ENCODE results near the gene TAF1D. TPM values are rescaled to one million over a fixed set of nuclear protein-coding genes. Genes with fewer than 3 reads are reported as not detected.

The TAF1D gene, protein sequence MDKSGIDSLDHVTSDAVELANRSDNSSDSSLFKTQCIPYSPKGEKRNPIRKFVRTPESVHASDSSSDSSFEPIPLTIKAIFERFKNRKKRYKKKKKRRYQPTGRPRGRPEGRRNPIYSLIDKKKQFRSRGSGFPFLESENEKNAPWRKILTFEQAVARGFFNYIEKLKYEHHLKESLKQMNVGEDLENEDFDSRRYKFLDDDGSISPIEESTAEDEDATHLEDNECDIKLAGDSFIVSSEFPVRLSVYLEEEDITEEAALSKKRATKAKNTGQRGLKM
- total RNA-seq (10 to 100 TPM; 53.7 to 84.7 (median 79.2) TPM), polyA plus RNA-seq (100 to 1,000 TPM; 100 to 151 (median 111) TPM)
- long read RNA-seq, donor 1, partial matches to known transcripts: 3 of 13 reads
- long read RNA-seq, donor 1, other reads (novel, unspliced or antisense): 8 of 13 reads
- long read RNA-seq, donor 2, partial matches to known transcripts: 12 of 29 reads
- long read RNA-seq, donor 2, other reads (novel, unspliced or antisense): 11 of 29 reads

DNA sequence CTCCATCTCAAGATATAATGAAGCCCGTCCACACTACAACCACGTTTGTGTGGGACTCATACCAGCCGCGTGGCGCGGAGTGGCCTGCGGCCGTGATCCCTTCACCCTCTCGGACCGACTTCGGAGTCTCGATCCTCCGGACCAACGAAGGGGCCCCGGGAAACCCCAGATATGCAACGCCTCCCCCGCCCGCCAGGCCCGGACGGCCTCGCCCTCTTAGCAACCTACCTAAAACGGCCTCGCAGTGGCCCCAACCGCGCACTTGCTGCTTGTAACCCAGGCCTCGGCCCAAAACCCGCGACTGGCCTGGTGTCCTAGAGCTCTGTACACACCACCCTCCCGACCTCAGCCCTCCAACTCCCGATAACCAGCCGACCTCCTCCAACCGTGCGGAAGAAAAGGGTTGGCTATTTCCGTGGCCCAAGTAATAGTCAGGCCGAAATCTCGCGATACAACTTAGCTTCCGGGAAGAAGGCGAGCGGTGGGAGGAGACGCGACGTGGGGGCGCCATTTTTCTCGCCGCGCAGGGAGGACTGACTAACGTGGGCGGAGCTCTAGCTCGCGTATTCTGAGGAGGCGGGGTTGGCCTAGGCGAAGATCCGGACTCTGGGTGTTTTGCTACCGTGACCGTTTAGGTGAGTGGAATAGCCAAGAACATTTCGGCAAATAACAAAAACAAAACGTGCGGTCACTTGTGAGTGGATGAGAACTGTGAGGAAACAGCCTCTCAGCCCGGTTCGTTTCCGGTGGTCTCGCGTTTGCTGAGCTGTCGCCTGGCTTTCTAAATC, at the start of gene TAF1D, which contains the start of gene C11orf54:
Gene TAF1D (minus strand): TSS at position 402 of the 788 bp plus-strand sequence. CDS start 2,191 bp downstream, outside the sequence.
Gene C11orf54 (plus strand): TSS at position 579 of the 788 bp plus-strand sequence. CDS start 5,722 bp downstream, outside the sequence.
- Histone ChIP-seq H3K27ac (peak within 1 kb of the TSS; percentile 95), H3K4me3 (peak within 1 kb of the TSS; percentile 88), H3K36me3 (ENCODE audit: insufficient read depth in 1 of 2, low read depth in 1 of 2) (peaks cover 2 to 55% of the 10 kb centered on the region in 2 donors), H3K9me3 (no peaks in the 10 kb centered on the region), H3K27me3 (ENCODE audit: insufficient read depth in 3 of 3, low read length in 2 of 3) (no peaks in the 10 kb centered on the region), H3K4me1 (peaks cover 40% of the 10 kb centered on the region)
- 0 to 1% (median 0%) methylated on average over 65 of the region's 65 CpGs for WGBS, 3 donors
- ATAC-seq (peak; percentile 94 to 96 (median 96)), DNase-seq (peak; percentile 97 to 99)
- TF ChIP-seq, protein P1, sequence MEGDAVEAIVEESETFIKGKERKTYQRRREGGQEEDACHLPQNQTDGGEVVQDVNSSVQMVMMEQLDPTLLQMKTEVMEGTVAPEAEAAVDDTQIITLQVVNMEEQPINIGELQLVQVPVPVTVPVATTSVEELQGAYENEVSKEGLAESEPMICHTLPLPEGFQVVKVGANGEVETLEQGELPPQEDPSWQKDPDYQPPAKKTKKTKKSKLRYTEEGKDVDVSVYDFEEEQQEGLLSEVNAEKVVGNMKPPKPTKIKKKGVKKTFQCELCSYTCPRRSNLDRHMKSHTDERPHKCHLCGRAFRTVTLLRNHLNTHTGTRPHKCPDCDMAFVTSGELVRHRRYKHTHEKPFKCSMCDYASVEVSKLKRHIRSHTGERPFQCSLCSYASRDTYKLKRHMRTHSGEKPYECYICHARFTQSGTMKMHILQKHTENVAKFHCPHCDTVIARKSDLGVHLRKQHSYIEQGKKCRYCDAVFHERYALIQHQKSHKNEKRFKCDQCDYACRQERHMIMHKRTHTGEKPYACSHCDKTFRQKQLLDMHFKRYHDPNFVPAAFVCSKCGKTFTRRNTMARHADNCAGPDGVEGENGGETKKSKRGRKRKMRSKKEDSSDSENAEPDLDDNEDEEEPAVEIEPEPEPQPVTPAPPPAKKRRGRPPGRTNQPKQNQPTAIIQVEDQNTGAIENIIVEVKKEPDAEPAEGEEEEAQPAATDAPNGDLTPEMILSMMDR (IDR thresholded peaks at IDR 0.05): no peak
- intact Hi-C loops (cut with DNase I): loop anchor here (2.0 to 5.0 kb wide), 2 partner anchors 41 to 44 kb away; partner anchors contain the start of gene MED17 (in 2 of the 2)

DNA sequence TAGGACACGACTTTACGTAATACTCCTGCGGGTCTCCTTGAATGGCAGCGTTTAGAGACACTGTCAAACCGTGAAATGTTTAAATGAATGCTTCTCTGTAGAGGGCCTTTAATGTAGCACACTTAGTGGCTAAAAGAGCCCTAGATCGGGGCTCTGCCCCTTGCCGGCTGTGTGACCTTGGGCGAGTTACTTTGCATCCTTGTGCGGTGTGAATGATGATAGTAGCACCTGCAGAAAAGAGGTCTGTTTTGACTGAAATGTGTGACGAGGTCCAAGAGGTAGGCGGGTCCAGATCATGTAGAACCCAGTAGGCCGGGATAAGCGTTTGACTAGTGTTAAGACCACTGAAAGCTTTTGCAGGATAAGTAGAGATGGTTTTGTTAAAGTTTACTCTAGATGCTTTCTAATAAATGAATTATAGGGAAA, 43.7 kb upstream of the TAF1D start:
- Histone ChIP-seq H3K27me3 (ENCODE audit: insufficient read depth in 3 of 3, low read length in 2 of 3) (no peaks in the 10 kb centered on the region), H3K4me1 (peaks cover 33% of the 10 kb centered on the region), H3K9me3 (no peaks in the 10 kb centered on the region), H3K4me3 (peak overlapping the region; percentile 94), H3K36me3 (ENCODE audit: insufficient read depth in 1 of 2, low read depth in 1 of 2) (peaks cover 0 to 26% of the 10 kb centered on the region in 2 donors), H3K27ac (peak overlapping the region; percentile 88)
- WGBS, 3 donors: 1% methylated on average over 13 of the region's 13 CpGs
- no peak for DNase-seq
- TF ChIP-seq, protein P1 (IDR thresholded peaks at IDR 0.05): no peak
- intact Hi-C loops (cut with DNase I): loop anchor here (2.0 to 5.0 kb wide), 2 partner anchors 43 to 44 kb away; partner anchors contain the start of genes C11orf54 (in 2 of the 2) and TAF1D (in 2 of the 2)
- peak in 2 of 4 donors; percentile 1 to 7 for ATAC-seq

DNA sequence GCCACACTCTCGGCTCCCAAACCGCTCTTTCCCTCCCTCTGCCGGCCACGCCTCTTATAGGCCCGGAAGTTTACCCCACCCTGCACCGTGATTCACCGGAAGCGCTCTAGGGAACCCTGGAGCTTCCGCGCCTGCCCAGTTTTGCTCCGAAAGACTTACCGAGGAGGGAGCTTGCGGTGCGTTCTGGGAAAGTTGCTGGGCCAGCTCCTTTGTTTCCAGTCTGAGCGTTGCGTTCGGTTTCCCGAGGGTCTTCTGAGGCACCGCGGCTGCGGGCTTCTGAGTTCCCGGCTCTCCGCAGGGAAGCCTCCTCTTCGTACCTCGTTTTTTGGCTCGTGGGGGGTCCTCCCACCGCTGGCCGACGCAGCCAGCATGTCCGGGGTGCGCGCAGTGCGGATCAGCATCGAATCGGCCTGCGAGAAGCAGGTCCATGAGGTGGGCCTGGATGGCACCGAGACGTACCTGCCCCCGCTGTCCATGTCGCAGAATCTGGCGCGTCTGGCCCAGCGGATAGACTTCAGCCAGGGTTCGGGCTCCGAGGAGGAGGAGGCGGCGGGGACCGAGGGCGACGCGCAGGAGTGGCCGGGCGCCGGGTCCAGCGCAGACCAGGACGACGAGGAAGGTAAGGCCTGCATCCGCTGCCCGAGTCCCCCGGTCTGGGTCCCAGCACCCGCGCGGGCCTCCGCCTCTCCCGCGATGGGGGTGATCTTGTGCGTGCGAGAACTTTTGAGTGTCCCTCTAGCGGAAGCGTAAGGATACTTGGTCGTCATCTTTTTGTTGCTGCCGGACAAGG, 43.0 kb upstream of the TAF1D start, which contains the start of gene MED17:
Gene MED17 (plus strand): TSS at position 138 of the 790 bp plus-strand sequence. CDS start 232 bp downstream, at position 370.
- peak; percentile 91 to 95 for DNase-seq
- Histone ChIP-seq H3K27me3 (ENCODE audit: insufficient read depth in 3 of 3, low read length in 2 of 3) (no peaks in the 10 kb centered on the region), H3K4me1 (peaks cover 33% of the 10 kb centered on the region), H3K36me3 (ENCODE audit: insufficient read depth in 1 of 2, low read depth in 1 of 2) (peaks cover 0 to 21% of the 10 kb centered on the region in 2 donors), H3K9me3 (no peaks in the 10 kb centered on the region), H3K4me3 (peak within 1 kb of the TSS; percentile 94), H3K27ac (peak within 1 kb of the TSS; percentile 88)
- TF ChIP-seq, protein P1 (IDR thresholded peaks at IDR 0.05): peak; percentile 41
- WGBS, 3 donors: 0% methylated on average over 64 to 72 of the region's 72 CpGs
- intact Hi-C loops (cut with DNase I): loop anchor here (2.0 to 5.0 kb wide), 2 partner anchors 42 to 44 kb away; partner anchors contain the start of genes C11orf54 (in 2 of the 2) and TAF1D (in 2 of the 2)
- ATAC-seq: peak; percentile 99 to 100 (median 100)

DNA sequence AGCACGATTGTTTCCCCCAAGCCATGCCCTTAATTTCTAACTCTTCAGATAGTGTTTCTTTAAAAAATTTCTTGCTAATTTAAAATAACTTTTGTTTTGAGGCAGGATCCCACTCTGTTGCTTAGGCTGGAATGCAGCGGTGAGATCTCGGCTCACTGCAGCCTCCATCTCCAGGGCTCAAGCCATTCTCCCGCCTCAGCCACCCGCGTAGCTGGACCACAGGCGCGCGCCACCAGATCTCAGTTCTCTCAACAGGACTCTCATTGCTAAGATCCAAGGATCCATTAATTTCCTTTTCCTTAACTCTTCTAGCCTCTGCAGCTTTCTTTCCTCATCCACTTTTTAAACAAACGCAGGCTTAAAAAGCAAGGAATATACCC, 42.5 kb upstream of the TAF1D start:
- 0 to 1% (median 0%) methylated on average over 10 of the region's 10 CpGs for WGBS, 3 donors
- DNase-seq (no peak), ATAC-seq (peak; percentile 42 to 56 (median 50))
- no peaks in the 10 kb centered on the region for H3K27me3 ChIP-seq (ENCODE audit: insufficient read depth in 3 of 3, low read length in 2 of 3)
- peak overlapping the region; percentile 94 for H3K4me3 ChIP-seq
- intact Hi-C loops (cut with DNase I): loop anchor here (2.0 to 5.0 kb wide), 2 partner anchors 41 to 43 kb away; partner anchors contain the start of genes C11orf54 (in 2 of the 2) and TAF1D (in 2 of the 2)
- no peaks in the 10 kb centered on the region for H3K9me3 ChIP-seq
- peaks cover 33% of the 10 kb centered on the region for H3K4me1 ChIP-seq
- H3K36me3 ChIP-seq (ENCODE audit: insufficient read depth in 1 of 2, low read depth in 1 of 2): peaks cover 0 to 16% of the 10 kb centered on the region in 2 donors
- peak overlapping the region; percentile 88 for H3K27ac ChIP-seq
- TF ChIP-seq, protein P1 (IDR thresholded peaks at IDR 0.05): no peak

Data from psoas muscle (tissue), 8 donors.